Measurements from ENCODE around the gene ANKS1A. TPM values are rescaled to one million over a fixed set of nuclear protein-coding genes. Genes with fewer than 3 reads are reported as not detected.

The ANKS1A gene
- total and polyA plus RNA-seq, 2 experiments from 2014 or later = 12.1 to 31.9 TPM

- no peak for TF ChIP-seq REST (IDR thresholded peaks at IDR 0.05; ENCODE audit: unreplicated experiment)
- no peak for TF ChIP-seq ZNF114 (CRISPR knock-in tag; IDR thresholded peaks at IDR 0.05)
- TF ChIP-seq CREB1 (CRISPR knock-in tag; IDR thresholded peaks at IDR 0.05; ENCODE audit: low read depth) = no peak
- no peak for TF ChIP-seq EZH2 (IDR thresholded peaks at IDR 0.05; ENCODE audit: low read depth, unreplicated experiment)
- no peak for TF ChIP-seq CTCF (conservative IDR thresholded peaks at IDR 0.05; ENCODE audit: low read depth in 2 of 2)
- TF ChIP-seq POLR2AphosphoS5 (IDR thresholded peaks at IDR 0.05; ENCODE audit: low read depth) = no peak
- TF ChIP-seq JUNB (IDR thresholded peaks at IDR 0.05; ENCODE audit: unreplicated experiment) = no peak
- TF ChIP-seq EZH2phosphoT487 (IDR thresholded peaks at IDR 0.05; ENCODE audit: unreplicated experiment) = no peak
- TF ChIP-seq NANOG (IDR thresholded peaks at IDR 0.05; ENCODE audit: borderline replicate concordance) = no peak
- TF ChIP-seq ZNF331 (CRISPR knock-in tag; IDR thresholded peaks at IDR 0.05; ENCODE audit: low read depth) = no peak
- TF ChIP-seq STAT1 (IDR thresholded peaks at IDR 0.05; ENCODE audit: unreplicated experiment) = no peak
These were observed 189.8 kb downstream of the ANKS1A start (continued) for GRCh38 chr6:35078896-35079295.

- Histone ChIP-seq H3F3A (replicated peaks; ENCODE audit: low read depth) (no peaks in the 10 kb centered on the region), H3K9me2 (ENCODE audit: insufficient read depth) (no peaks in the 10 kb centered on the region), H3K4me1 (ENCODE audit: insufficient read depth) (no peaks in the 10 kb centered on the region), H3K79me2 (replicated peaks; ENCODE audit: insufficient read depth) (no peaks in the 10 kb centered on the region), H3K27me3 (ENCODE audit: insufficient read depth) (no peaks in the 10 kb centered on the region), H3K4me2 (no peak overlapping the region), H2AFZ (no peak overlapping the region), H3K36me3 (ENCODE audit: insufficient read depth) (no peaks in the 10 kb centered on the region; the same call in 1 of the 2 replicates), H3K4me3 (no peak overlapping the region), H4K20me1 (replicated peaks; ENCODE audit: insufficient read depth) (no peaks in the 10 kb centered on the region; the same call in 1 of the 2 replicates), H3K27ac (ENCODE audit: low read depth) (no peak overlapping the region)
- Mint-ChIP-seq H3K27me3 (ENCODE audit: insufficient read depth, low read depth, poor library complexity) (peaks cover 7% of the 10 kb centered on the region), H3K4me1 (peaks cover 23% of the 10 kb centered on the region), H3K9me3 (no peaks in the 10 kb centered on the region), H3K27ac (no peak overlapping the region; the same call in 1 of the 2 replicates), H3K4me3 (no peak overlapping the region), H3K36me3 (ENCODE audit: low read depth) (peaks cover 29% of the 10 kb centered on the region)
- DNase-seq (ENCODE audit: low spot score) (no peak), ATAC-seq (no peak)
- TF ChIP-seq JUNB (IDR thresholded peaks at IDR 0.05; ENCODE audit: unreplicated experiment) (no peak), ZNF462 (CRISPR knock-in tag; IDR thresholded peaks at IDR 0.05) (no peak), NANOG (IDR thresholded peaks at IDR 0.05; ENCODE audit: borderline replicate concordance) (no peak), STAT1 (IDR thresholded peaks at IDR 0.05; ENCODE audit: unreplicated experiment) (no peak), CREB1 (CRISPR knock-in tag; IDR thresholded peaks at IDR 0.05; ENCODE audit: low read depth) (no peak), EZH2phosphoT487 (IDR thresholded peaks at IDR 0.05; ENCODE audit: unreplicated experiment) (no peak)
These were observed 190.4 kb downstream of the ANKS1A start for GRCh38 chr6:35079311-35080000.

All from GM23338 (cell line).